DMS53 (cell line): ENCODE data around the gene NSD2.

Source experiments
- DNase-seq: peaks from one replicate; lab custom pipeline; 2025; lab: John Stamatoyannopoulos, UW

Gene NSD2

DNA sequence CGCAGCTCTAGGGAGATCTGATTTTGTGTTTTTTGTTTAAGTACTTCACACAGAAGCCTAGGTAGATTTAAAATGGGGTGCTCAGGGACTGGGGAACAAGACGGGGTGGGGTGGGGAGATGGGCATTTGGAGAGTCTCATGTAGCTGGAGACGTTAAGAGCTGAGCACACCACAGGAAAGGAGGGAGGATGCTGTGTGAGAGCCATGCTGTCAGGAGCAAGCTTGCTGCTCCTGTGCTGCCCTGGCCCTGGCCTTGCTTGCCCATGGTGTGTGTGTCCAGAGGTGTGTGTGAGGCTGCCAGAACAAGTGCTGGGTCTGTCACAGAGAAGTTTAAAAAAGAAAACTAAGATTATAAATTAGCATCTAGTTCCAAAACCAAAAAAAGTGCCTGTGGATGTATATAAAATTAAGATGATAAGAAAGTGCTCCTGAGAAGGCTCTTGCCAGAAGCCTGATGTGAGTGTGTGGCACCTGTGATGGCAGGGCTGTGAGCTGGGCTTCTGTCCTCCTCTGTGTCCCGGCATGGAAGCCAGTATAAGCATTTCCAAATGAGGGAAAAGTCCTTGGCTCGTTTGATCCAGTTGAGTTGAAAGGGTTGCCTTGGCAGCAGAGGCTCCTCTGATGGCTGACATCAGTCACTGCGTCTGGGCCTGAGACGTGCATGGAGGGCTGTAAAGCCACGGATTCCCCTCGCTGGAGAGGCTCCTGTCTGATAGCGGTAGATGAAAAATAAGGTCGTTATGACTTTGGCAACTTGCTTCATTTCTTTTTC, 74.1 kb downstream of the NSD2 start:
- peak; percentile 37 for DNase-seq

DNA sequence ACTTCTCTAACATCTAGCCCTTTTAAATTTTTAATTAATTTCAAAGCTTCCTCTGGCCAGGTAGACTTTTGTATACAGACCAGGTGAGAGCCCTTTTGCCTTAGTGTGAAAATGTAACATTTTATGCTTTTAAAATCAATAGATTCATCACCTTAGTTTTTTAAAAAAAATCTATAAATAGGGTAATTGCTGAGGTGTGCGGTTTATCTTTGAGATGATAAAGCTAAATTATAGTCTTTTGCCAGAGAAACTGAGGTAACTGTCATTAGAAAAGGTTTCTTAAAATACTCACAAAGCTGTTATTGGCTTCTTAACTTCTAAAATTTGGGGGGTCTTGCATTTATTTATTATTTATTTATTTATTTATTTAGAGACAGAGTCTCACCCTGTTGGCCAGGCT, 74.7 kb downstream of the NSD2 start:
- no peak for DNase-seq

DNA sequence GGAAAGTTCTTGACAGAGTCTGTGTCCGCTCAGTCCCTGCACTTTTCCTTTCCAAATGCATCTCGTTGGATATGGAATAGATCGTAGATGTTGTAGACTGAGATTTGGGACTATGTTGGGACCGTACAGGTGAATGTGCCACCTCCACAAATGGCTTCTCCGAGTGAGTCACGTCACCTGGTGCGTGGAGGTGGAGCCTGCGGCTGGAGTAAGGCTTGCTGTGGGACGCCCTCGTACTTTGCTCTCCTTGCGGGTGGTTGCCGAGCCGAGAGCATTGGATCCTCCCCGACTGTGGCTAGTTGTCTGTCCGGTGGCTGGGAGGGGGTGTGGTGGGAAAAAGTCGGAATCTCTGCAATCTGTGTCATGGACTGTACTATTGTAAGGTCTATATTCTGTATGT, 77.0 kb downstream of the NSD2 start:
- no peak for DNase-seq

DNA sequence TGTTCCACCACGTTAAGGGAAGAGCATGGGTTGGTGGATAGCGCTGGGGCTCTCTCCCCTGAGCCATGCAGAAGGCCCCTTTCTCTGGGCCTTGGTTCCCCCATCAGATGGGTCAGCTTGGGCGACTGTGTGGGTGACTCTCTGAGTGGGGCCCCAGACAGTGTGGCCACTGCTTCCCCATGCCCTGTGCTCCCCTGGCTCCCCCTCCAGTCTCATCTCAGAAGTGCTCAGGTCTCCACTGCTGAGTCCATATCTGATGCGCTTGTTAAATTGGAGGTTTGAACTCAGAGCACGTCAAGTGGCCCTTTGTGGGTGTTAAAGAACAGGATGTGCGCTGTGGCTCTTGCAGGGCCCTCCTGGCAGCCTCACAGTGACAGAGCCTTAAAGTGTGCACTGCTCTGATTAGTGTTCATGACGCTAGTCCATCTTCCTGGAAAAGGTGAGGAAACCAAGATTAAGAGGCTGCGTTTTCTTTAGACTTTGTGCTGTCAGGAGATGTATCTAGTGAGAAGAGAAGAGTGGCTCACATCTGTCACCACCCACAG, 77.8 kb downstream of the NSD2 start:
- no peak for DNase-seq

DNA sequence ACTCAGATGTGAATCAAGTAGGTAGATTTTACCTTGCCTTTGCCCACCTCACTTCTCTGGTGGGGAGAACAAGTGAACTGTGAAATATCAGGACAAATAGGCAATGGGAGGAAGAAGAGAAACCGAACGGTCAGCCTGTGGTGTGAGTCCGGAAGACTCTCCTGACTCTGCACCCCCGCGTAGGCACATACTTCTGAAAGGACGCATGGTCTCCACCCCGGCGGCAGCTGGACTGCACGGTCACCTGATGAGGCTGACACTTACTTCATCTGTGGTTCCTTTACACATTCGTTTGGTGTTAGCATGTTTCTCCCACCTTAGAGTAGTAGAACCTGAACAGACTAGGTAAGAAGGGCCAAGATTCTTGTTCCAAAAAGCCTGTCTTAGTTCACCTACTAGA, 79.2 kb downstream of the NSD2 start:
- DNase-seq = no peak

DNA sequence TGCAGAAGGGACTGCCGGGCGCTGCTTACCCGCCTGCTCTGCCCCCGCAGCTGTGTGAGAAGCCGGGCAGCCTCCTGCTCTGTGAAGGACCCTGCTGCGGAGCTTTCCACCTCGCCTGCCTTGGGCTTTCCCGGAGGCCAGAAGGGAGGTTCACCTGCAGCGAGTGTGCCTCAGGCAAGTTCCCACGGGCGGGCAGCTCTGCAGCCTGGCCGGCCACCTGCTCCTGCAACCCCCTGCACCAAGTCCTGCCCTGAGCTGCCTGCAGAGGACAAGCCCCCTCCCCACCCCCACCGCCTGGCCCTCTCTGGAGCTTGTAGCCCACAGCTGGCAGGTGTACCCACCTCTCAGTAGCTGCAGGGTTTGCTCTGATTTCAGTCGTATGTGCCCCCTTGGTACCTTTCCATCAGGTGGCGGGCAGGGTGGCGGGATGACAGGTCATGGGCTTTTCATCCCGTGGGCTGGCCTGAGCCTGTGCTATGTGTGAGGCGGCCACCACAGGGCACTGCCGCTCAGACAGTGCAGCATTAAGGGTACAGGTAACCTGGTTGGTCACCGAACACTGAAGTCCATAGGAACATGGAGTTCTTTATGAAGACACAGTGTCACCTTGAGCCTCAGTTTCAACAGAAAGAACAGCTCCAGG, 81.0 kb downstream of the NSD2 start:
- no peak for DNase-seq

DNA sequence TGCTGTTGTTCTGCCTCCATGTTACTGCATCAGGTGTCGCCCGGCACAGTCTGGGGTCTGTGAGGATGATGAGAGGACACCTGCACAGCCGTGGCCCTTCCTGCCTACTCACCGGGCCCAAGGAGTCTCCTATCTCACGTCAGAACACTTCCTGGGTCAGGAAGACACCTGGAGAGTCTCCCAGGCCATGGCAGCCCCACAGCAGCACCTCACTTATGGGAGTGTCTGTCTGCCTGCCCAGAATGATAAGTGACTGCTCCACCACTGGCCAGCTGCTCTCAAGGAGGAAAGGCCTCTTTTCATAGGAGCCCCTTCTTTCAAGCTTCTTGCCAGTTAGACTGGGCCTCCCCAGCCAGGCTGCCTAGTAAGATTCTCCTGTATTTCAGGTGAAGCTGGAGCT, 81.5 kb downstream of the NSD2 start:
- DNase-seq = no peak

DNA sequence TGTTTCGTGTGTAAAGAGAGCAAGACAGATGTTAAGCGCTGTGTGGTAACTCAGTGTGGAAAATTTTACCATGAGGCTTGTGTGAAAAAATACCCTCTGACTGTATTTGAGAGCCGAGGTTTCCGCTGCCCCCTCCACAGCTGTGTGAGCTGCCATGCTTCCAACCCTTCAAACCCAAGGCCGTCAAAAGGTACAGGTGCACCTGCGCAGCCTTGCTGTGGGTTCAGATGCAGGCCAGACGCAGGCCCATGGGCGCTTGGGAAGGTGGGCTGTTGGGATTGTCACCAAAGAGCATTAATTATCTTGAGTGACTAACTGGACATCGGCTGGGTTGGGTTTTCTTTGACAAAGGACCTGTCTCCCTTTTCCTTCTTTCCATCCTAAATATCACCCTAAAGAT, 82.1 kb downstream of the NSD2 start:
- DNase-seq = no peak

DNA sequence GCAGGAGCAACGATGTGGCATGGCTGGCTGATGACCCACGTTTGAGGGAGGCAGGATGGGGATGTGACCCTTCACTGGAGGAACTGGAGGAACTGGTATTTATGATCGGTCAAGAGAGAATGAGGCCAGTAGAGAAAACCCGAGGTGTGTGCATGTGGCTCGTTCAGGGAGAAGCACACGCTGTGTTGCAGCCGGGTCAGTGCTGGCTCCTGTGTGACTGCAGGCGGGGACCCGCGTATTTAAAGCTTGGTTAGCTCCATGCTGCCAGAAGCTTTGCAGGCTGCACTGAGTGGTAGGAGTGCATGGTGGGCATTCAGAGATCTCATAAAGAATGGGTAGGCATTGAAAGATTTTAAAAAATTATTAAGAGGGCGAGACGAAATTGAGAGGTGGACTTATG, 85.4 kb downstream of the NSD2 start:
- no peak for DNase-seq

DNA sequence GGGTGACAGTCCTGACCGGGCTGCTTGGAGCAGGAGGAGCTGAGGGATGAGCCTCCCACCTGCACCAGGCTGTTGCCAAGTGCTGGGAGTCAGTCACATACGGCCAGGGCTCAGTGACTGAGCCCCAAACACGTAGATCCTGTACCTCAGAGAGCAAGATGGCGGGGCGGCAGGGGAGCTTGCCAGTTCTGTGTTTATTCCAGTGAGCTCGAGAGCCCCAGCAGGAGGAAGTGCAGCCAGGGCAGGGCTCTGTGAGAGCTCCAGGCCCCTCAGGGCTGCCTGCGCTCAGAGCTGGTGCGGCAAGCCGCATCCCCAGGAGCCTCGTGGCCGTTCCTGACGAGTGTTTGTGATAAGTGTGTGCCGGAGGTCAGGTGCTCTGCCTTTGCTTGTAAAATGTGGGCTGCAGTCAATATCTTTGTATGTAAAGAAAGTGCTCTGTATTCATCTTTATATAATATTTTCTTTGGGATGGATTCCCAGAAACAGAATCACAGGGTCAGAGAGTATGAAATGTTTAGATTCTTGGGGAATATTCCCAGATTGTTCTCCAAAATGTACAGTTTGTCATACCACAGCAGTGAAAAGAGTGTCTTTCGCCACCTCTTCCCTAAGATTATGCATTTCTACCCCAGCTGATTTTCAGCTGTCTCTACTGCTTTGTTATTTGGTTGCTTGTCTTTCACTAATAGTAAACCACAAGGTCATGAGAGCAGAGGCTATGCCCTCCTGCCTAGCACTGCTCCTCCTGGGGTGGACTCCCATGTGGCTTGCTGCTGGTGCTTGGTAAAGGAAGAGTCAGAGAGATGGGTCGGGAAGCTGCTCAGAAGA, 87.3 kb downstream of the NSD2 start:
- no peak for DNase-seq

DNA sequence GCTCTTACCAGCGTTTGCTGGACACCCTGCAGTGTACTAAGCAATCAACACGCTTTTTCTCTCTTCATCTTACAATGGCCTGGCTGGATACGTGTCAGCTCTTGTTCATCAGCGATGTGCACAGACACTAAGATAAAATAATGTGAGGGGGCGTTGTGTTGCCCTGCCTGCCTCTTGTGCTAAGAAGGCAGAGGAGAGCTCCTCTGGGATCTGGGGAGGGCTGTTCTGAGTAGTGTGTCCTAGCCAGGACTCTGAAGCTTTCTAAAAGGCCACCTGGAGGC, 87.9 kb downstream of the NSD2 start:
- DNase-seq = no peak

DNA sequence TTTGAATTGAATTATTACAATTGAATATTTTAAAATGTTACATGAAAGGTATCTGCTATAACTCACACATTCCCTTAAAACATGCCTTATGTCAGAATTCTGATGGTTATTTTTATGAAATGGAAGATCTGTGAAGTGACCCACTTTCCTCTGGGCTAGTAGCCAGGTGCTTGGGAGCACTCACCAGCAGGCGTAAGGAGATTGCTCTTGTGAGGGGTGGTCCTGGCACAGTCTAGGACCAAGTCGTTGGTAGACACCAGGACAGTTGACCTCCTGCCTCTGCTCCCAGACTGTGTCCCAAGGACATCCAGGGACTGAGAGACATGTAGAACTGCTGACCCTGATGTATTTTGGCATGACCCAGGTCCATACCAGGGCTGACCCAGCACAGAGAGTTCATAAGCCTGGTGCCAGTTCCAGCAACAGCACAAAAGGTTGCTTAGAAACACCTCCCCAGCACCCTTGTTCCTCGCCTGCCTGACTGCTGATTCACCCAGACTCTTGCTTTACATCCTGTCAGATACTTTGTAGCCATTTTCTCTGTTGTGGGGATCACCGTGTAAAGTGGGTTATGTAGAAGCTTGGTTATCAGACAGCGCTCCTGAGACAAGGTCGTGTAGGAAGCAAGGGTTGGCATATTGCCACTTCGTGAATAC, 89.1 kb downstream of the NSD2 start:
- no peak for DNase-seq

DNA sequence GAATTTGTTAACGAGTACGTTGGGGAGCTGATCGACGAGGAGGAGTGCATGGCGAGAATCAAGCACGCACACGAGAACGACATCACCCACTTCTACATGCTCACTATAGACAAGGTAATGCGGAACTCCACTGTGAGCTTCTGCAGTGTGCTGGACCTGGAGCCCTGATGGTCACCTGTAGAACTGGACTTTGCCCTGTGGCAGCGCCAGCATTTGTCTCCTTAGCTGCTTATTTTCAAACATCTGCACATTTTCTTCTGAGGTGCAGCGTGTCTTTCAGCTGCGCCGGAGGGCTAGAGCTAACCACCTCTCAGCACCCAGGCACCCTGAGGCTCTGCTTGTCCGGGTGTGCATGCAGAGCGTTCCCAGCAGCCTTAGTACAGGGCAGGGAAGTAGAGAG, 89.8 kb downstream of the NSD2 start:
- no peak for DNase-seq

DNA sequence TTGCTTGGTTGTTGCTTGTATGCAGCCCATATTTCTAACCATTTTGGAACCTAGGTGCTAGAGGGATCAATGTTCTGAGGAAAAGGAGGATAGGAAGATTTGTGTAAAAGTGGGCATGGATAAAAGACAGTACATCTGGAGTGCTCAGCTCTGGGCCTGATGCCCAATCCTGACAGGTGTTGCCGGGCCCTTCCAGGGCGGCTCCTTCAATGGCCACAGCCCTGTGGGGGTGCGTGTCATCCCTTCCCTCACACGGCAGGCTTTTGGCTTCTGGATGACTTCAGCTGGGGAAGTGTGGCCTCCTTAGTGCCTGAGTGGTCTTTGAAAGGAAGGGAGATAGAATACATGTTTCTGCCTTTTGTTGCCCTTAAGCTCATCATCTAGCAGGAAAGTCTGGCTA, 90.4 kb downstream of the NSD2 start:
- no peak for DNase-seq

DNA sequence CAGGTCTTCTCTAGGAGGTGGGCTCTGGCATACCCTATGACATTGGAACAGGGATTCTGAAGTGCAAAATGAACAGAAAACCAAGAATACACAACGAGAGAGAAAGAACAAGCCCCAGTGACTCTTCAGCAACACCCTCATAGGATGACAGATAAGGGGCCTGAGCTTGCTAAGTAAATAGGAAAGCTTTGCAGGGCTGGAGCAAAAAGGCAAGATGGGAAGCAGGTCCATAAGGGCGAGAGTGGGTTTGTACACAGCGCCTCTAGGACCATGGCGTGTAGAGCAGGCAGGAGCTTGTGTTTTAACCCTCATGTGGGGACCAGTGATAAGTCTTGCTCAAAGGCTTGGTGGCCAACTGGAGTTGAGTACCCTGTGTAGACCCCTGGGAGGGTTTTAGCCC, 91.8 kb downstream of the NSD2 start:
- no peak for DNase-seq

DNA sequence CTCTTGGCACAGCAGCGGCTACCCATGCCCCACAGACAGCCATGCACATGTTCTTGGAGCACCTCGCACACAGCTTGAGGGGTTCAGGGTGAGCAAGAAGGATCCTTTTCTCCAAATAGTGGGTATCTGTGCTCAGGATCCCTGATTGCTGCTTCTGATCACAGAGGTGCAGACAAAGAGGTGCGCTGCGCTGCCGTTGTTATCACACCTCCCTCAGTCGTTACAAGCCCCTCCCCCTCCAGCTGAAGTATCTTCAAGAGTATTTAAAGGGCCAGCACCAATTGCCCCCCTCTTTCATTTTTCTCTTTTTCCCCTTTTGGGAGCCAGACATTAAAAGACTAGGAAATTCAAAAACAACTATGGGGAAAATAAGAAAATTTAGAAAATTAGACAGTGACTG, 93.2 kb downstream of the NSD2 start:
- no peak for DNase-seq

DNA sequence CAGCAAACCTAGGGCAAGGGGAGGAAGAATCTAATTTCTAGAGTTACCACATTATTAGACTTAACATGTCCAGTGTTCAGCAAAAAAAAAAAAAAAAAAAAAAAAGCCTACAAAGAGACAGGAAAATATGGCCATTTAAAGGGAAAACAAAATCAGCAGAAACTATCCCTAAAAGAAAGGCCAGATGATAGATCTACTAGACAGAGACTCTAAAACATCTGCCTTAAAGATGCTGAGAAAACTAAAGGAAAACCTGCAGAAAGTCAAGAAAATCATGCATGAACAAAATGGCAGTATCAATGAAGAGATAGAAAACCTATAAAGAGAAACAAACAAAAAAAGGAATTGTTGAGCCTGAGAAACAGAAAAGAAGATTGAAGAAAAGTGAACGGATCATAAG, 93.8 kb downstream of the NSD2 start:
- no peak for DNase-seq

DNA sequence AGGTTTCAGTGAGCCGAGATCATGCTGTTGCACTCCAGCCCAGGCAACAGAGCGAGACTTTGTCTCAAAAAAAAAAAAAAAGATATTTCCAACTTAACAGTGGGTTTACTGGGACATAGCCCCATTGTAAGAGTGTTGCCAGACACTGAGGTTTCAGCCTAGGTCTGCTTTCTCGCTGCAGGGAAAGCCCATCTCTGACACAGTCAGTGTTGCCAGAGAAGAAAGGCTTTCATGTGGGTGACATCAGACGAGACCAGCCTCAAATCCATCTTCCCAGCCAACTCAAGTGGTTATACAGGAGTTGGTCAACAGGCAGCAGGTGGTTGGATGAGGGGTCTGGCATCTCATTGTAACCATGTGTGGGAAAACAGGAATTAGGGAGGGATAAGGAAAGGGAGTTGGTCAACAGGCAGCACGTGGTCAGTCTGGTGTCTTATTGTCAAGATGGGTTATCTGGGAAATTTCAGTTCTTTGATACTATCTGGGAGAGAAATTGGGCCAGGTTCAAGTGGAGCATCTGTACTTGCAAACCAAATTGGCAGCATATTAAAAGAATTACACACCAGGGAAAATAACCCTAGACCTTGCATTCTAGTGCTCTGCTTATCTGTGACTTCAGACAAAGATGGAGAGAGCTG, 96.4 kb downstream of the NSD2 start:
- peak; percentile 33 for DNase-seq

DNA sequence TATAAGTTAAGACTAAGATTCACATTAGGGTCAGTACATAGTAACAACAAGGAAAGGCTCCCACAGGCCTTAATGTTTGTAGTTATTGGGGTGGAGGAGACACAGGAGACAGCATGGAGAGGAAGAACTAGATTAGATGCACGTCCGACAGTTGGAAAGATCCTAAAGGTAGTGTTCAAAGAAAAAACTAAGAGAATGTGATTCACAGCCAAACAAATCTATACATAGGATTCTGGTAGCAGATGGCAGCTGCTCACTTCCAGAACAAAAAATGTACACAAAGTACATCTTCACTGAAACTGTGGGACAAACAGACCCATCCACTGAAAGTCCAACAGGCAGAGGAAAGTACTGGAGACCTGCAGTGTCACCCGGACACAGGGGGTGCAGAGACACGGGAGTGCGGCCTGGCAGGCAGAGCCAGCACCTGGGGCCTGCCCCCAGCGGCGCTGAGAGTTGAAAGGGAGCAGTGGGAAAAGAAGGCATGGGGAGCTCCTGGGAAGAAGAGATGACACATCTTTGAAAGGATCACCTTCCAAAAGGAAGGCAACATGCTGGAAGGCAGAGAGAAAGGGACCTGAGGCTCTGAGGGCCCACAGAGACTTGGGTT, 97.6 kb downstream of the NSD2 start:
- no peak for DNase-seq

DNA sequence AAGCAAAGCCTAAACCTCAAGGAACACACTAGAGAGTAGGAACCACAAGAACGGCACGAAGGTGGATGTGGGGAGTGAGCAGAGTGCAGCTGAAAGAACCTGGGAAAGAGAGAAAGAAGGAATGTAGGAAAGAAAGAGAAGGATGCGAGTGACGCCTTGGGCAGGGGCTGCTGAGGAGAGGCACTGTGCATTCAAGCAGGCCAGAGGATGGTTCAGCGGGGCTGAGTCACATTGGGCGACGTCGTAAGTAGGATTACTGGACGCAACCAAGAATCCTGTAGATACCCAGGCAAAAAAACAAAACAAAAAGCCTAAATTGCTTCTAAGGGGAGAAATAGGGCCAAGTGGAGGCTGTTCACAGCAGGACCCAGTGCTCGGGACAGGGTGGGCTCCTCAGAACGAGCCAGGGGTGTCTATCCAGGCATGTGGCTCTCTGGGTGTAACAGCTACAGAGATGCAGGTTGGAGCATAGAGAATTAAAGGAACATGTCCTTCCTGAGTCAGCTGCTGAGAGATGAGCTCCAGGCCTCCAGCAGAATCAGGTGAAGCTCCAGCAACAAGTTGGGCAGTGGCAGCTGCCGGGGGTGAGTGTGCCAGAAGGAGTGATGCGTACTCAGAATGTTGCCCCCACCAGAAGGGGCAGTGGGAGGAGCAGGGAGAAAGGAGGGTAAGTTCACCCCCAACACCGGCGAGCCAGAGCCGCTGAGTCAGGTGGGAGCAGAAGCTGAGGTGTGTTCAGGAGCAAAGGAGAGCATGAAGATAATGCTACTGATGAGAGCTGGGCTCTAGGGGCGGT, 98.9 kb downstream of the NSD2 start:
- DNase-seq = no peak

DNA sequence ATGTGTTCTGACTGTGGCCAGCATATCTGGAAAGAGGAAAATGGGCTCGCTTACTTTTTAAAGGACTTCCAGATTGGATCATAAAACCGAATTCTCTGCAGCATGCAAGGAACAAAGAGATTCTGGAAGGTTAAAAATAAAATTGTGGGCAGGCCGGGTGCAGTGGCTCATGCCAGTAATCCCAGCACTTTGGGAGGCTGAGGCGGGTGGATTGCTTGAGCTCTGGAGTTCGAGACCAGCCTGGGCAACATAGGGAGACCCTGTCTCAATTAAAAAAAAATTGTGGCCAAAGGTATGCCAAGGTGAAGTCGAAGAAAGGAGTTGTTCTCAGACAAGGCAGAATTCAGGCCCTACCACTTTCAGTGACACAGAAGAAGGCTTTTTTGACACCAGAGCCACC, 99.7 kb downstream of the NSD2 start:
- no peak for DNase-seq
